Measurements from ENCODE around the gene CARS1.

Gene CARS1

GRCh38 chr11:2995031-2995561 is 62.1 kb downstream of the CARS1 start:
- WGBS (ENCODE audit: insufficient coverage) = over 99% methylated on average over 13 of the region's 13 CpGs
- Histone ChIP-seq H3K4me1 (ENCODE audit: control extremely low read depth in 1 of 4, control insufficient read depth in 4 of 4, insufficient read depth in 4 of 4, low read length in 3 of 4) (peaks cover 3 to 17% (median 10%) of the 10 kb centered on the region in 4 experiments), H3K4me3 (ENCODE audit: control insufficient read depth in 1 of 7, extremely low read depth in 1 of 7, insufficient read depth in 4 of 7, low read depth in 2 of 7, low read length in 6 of 7) (no peak overlapping the region), H3K27me3 (replicated peaks in 2 of 5; ENCODE audit: control insufficient read depth in 4 of 5, insufficient read depth in 5 of 5, low read length in 4 of 5) (no peaks in the 10 kb centered on the region), H3K9me3 (ENCODE audit: control extremely low read depth in 1 of 5, control insufficient read depth in 4 of 5, insufficient read depth in 2 of 5, low read depth in 1 of 5, low read length in 4 of 5) (no peaks in the 10 kb centered on the region), H3K36me3 (ENCODE audit: control insufficient read depth in 4 of 4, insufficient read depth in 4 of 4, low read length in 3 of 4) (peaks cover 0 to 6% (median 4%) of the 10 kb centered on the region in 4 experiments), H3K27ac (ENCODE audit: insufficient read depth in 1 of 2, low read depth in 1 of 2, low read length in 2 of 2, poor library complexity in 1 of 2, severe bottlenecking in 2 of 2) (no peak overlapping the region)
- POLR2A ChIA-PET = no interaction called here
- CTCF ChIA-PET = interaction anchor here (0.9 to 3.4 kb wide), 3 partner anchors 15 to 95 kb away, joined by 3 to 16 read pairs (median 3); no protein-coding TSS in a partner anchor
- DNase-seq = no peak

- WGBS (ENCODE audit: insufficient coverage) = 100% methylated on average over 3 of the region's 4 CpGs
- Histone ChIP-seq H3K27ac (ENCODE audit: insufficient read depth in 1 of 2, low read depth in 1 of 2, low read length in 2 of 2, poor library complexity in 1 of 2, severe bottlenecking in 2 of 2) (no peak overlapping the region), H3K4me1 (ENCODE audit: control extremely low read depth in 1 of 4, control insufficient read depth in 4 of 4, insufficient read depth in 4 of 4, low read length in 3 of 4) (peaks cover 10 to 24% (median 18%) of the 10 kb centered on the region in 4 experiments), H3K36me3 (ENCODE audit: control insufficient read depth in 4 of 4, insufficient read depth in 4 of 4, low read length in 3 of 4) (peaks cover 0 to 1% (median 0%) of the 10 kb centered on the region in 4 experiments), H3K4me3 (ENCODE audit: control insufficient read depth in 1 of 7, extremely low read depth in 1 of 7, insufficient read depth in 4 of 7, low read depth in 2 of 7, low read length in 6 of 7) (no peak overlapping the region), H3K27me3 (replicated peaks in 2 of 5; ENCODE audit: control insufficient read depth in 4 of 5, insufficient read depth in 5 of 5, low read length in 4 of 5) (no peaks in the 10 kb centered on the region), H3K9me3 (ENCODE audit: control extremely low read depth in 1 of 5, control insufficient read depth in 4 of 5, insufficient read depth in 2 of 5, low read depth in 1 of 5, low read length in 4 of 5) (no peaks in the 10 kb centered on the region)
- ChIA-PET CTCF (interaction anchor here (3.4 kb wide), 1 partner anchor 19 kb away, joined by 16 read pairs; no protein-coding TSS in a partner anchor), POLR2A (no interaction called here)
- DNase-seq = no peak
Observed at GRCh38 chr11:2994336-2994730, 62.9 kb downstream of the CARS1 start.

GRCh38 chr11:2992997-2993325 is 64.3 kb downstream of the CARS1 start:
- Histone ChIP-seq H3K27me3 (replicated peaks in 2 of 5; ENCODE audit: control insufficient read depth in 4 of 5, insufficient read depth in 5 of 5, low read length in 4 of 5) (no peaks in the 10 kb centered on the region), H3K4me1 (ENCODE audit: control extremely low read depth in 1 of 4, control insufficient read depth in 4 of 4, insufficient read depth in 4 of 4, low read length in 3 of 4) (peaks cover 19 to 38% (median 32%) of the 10 kb centered on the region in 4 experiments), H3K4me3 (ENCODE audit: control insufficient read depth in 1 of 7, extremely low read depth in 1 of 7, insufficient read depth in 4 of 7, low read depth in 2 of 7, low read length in 6 of 7) (peak overlapping the region; percentile 62 to 99 (median 94)), H3K9me3 (ENCODE audit: control extremely low read depth in 1 of 5, control insufficient read depth in 4 of 5, insufficient read depth in 2 of 5, low read depth in 1 of 5, low read length in 4 of 5) (no peaks in the 10 kb centered on the region), H3K27ac (ENCODE audit: insufficient read depth in 1 of 2, low read depth in 1 of 2, low read length in 2 of 2, poor library complexity in 1 of 2, severe bottlenecking in 2 of 2) (peak overlapping the region in 1 of 2 experiments; percentile 96), H3K36me3 (ENCODE audit: control insufficient read depth in 4 of 4, insufficient read depth in 4 of 4, low read length in 3 of 4) (no peaks in the 10 kb centered on the region)
- POLR2A ChIA-PET = no interaction called here
- peak; percentile 16 to 54 (median 42) for DNase-seq
- CTCF ChIA-PET = interaction anchor here (3.4 kb wide), 1 partner anchor 18 kb away, joined by 16 read pairs; no protein-coding TSS in a partner anchor
- WGBS (ENCODE audit: insufficient coverage) = 21% methylated on average over 6 of the region's 7 CpGs

- peak; percentile 97 to 98 (median 98) for DNase-seq
- H3K27ac ChIP-seq (ENCODE audit: insufficient read depth in 1 of 2, low read depth in 1 of 2, low read length in 2 of 2, poor library complexity in 1 of 2, severe bottlenecking in 2 of 2) = peak within 1 kb of the TSS; percentile 91 to 96
- H3K9me3 ChIP-seq (ENCODE audit: control extremely low read depth in 1 of 5, control insufficient read depth in 4 of 5, insufficient read depth in 2 of 5, low read depth in 1 of 5, low read length in 4 of 5) = no peaks in the 10 kb centered on the region
- ChIA-PET CTCF (interaction anchor here (0.7 to 3.4 kb wide), 3 partner anchors 16 to 42 kb away, joined by 3 to 16 read pairs (median 4); no protein-coding TSS in a partner anchor), POLR2A (no interaction called here)
- H3K4me3 ChIP-seq (ENCODE audit: control insufficient read depth in 1 of 7, extremely low read depth in 1 of 7, insufficient read depth in 4 of 7, low read depth in 2 of 7, low read length in 6 of 7) = peak within 1 kb of the TSS; percentile 62 to 99 (median 94)
- 0% methylated on average over 60 of the region's 77 CpGs for WGBS (ENCODE audit: insufficient coverage)
- H3K4me1 ChIP-seq (ENCODE audit: control extremely low read depth in 1 of 4, control insufficient read depth in 4 of 4, insufficient read depth in 4 of 4, low read length in 3 of 4) = peaks cover 25 to 43% (median 36%) of the 10 kb centered on the region in 4 experiments
- no peaks in the 10 kb centered on the region for H3K36me3 ChIP-seq (ENCODE audit: control insufficient read depth in 4 of 4, insufficient read depth in 4 of 4, low read length in 3 of 4)
- H3K27me3 ChIP-seq (replicated peaks in 2 of 5; ENCODE audit: control insufficient read depth in 4 of 5, insufficient read depth in 5 of 5, low read length in 4 of 5) = no peaks in the 10 kb centered on the region
Observed at GRCh38 chr11:2992234-2992996, 64.8 kb downstream of the CARS1 start, which contains the start of gene NAP1L4. Gene NAP1L4, minus strand, starts transcription at chr11:2992329. Its CDS starts 13,109 bp downstream, at chr11:2979220.

- peak overlapping the region; percentile 62 to 99 (median 94) for H3K4me3 ChIP-seq (ENCODE audit: control insufficient read depth in 1 of 7, extremely low read depth in 1 of 7, insufficient read depth in 4 of 7, low read depth in 2 of 7, low read length in 6 of 7)
- POLR2A ChIA-PET = no interaction called here
- no peaks in the 10 kb centered on the region for H3K27me3 ChIP-seq (replicated peaks in 2 of 5; ENCODE audit: control insufficient read depth in 4 of 5, insufficient read depth in 5 of 5, low read length in 4 of 5)
- 0% methylated on average over 74 of the region's 79 CpGs for WGBS (ENCODE audit: insufficient coverage)
- peak overlapping the region; percentile 91 to 96 for H3K27ac ChIP-seq (ENCODE audit: insufficient read depth in 1 of 2, low read depth in 1 of 2, low read length in 2 of 2, poor library complexity in 1 of 2, severe bottlenecking in 2 of 2)
- H3K36me3 ChIP-seq (ENCODE audit: control insufficient read depth in 4 of 4, insufficient read depth in 4 of 4, low read length in 3 of 4) = peaks cover 0 to 6% (median 1%) of the 10 kb centered on the region in 4 experiments
- H3K4me1 ChIP-seq (ENCODE audit: control extremely low read depth in 1 of 4, control insufficient read depth in 4 of 4, insufficient read depth in 4 of 4, low read length in 3 of 4) = peaks cover 29 to 50% (median 36%) of the 10 kb centered on the region in 4 experiments
- DNase-seq = peak; percentile 31 to 63 (median 52)
- H3K9me3 ChIP-seq (ENCODE audit: control extremely low read depth in 1 of 5, control insufficient read depth in 4 of 5, insufficient read depth in 2 of 5, low read depth in 1 of 5, low read length in 4 of 5) = no peaks in the 10 kb centered on the region
- CTCF ChIA-PET = interaction anchor here (0.7 to 1.0 kb wide), 2 partner anchors 16 to 43 kb away, joined by 3 to 4 read pairs; no protein-coding TSS in a partner anchor
Observed at GRCh38 chr11:2991452-2992233, 65.6 kb downstream of the CARS1 start.

- DNase-seq = peak in 2 of 3 donors; percentile 28 to 37
- Histone ChIP-seq H3K27ac (ENCODE audit: insufficient read depth in 1 of 2, low read depth in 1 of 2, low read length in 2 of 2, poor library complexity in 1 of 2, severe bottlenecking in 2 of 2) (peak overlapping the region; percentile 91 to 96), H3K27me3 (replicated peaks in 2 of 5; ENCODE audit: control insufficient read depth in 4 of 5, insufficient read depth in 5 of 5, low read length in 4 of 5) (no peaks in the 10 kb centered on the region), H3K9me3 (ENCODE audit: control extremely low read depth in 1 of 5, control insufficient read depth in 4 of 5, insufficient read depth in 2 of 5, low read depth in 1 of 5, low read length in 4 of 5) (no peaks in the 10 kb centered on the region), H3K4me3 (ENCODE audit: control insufficient read depth in 1 of 7, extremely low read depth in 1 of 7, insufficient read depth in 4 of 7, low read depth in 2 of 7, low read length in 6 of 7) (peak overlapping the region; percentile 62 to 99 (median 94)), H3K36me3 (ENCODE audit: control insufficient read depth in 4 of 4, insufficient read depth in 4 of 4, low read length in 3 of 4) (peaks cover 0 to 6% (median 1%) of the 10 kb centered on the region in 4 experiments), H3K4me1 (ENCODE audit: control extremely low read depth in 1 of 4, control insufficient read depth in 4 of 4, insufficient read depth in 4 of 4, low read length in 3 of 4) (peaks cover 29 to 50% (median 36%) of the 10 kb centered on the region in 4 experiments)
- CTCF ChIA-PET = interaction anchor here (0.8 to 2.8 kb wide), 5 partner anchors 10 to 34 kb away, joined by 4 to 21 read pairs (median 5); no protein-coding TSS in a partner anchor
- POLR2A ChIA-PET = interaction anchor here (0.5 kb wide), 1 partner anchor 16 kb away, joined by 3 read pairs; no protein-coding TSS in a partner anchor
- 3% methylated on average over 11 of the region's 17 CpGs for WGBS (ENCODE audit: insufficient coverage)
Observed at GRCh38 chr11:2990617-2991451, 66.4 kb downstream of the CARS1 start.

Measured in common myeloid progenitor, CD34-positive (primary cell).